HepG2 (cell line): ENCODE measurements around the gene DOCK9. TPM values are rescaled to one million over a fixed set of nuclear protein-coding genes. Genes with fewer than 3 reads are reported as not detected.

Experiments
- MXD4 ChIP-seq: IDR thresholded peaks from 2 replicates; pipeline ENCODE4 v1.6.1; 2016; ENCODE audit warnings: mild to moderate bottlenecking, missing biosample characterization, missing genetic modification reagents
- NFKBIZ ChIP-seq: IDR thresholded peaks from 2 replicates; pipeline ENCODE4 v1.6.1; 2018; ENCODE audit warnings: missing genetic modification reagents, missing compliant biosample characterization
- SMARCE1 ChIP-seq: fragments of 450-650 bp; IDR thresholded peaks from 2 replicates; pipeline ENCODE4 v1.6.1; 2017; ENCODE audit warnings: borderline replicate concordance
- polyA plus RNA-seq, 8 experiments: library from polyadenylated mRNA; depleted of rRNA in 3 of 8; stranded (reverse) in 7 of 8; unstranded in 1 of 8; fragments of >200 nt; fragmentation: Illumina TruSeq in 4 of 8; extraction: Trizol in 4 of 8; gene quantifications; 2 replicates each; pipeline versions ENCODE4 v1.2.1 to v1.2.3, GENCODE V29; 2011 to 2016; ENCODE audit warnings: low read depth in 4 of 8, missing spikeins in 1 of 8, mixed read lengths in 1 of 8; ENCODE audit not compliant: insufficient read depth in 1 of 8
- total RNA-seq, 5 experiments: library from RNA; depleted of rRNA; stranded (reverse); fragments of >200 nt; fragmentation: Illumina TruSeq; extraction: Trizol; gene quantifications; 2 replicates each; pipeline ENCODE4 v1.2.3, GENCODE V29; 2016; ENCODE audit warnings: low read depth in 1 of 5
- TF ChIP-seq, protein P1 (sequence below): sonication (generic); formaldehyde crosslinking; conservative IDR thresholded peaks from 2 replicates; pipeline ENCODE4 v1.8.0; 2022; ENCODE audit warnings: missing genetic modification reagents
- TF ChIP-seq, protein P2 (sequence below): sonication (generic); formaldehyde crosslinking; IDR thresholded peaks from 2 replicates; pipeline ENCODE4 v1.4.0; 2020; ENCODE audit warnings: missing genetic modification reagents, borderline replicate concordance

The DOCK9 gene
- total and polyA plus RNA-seq, 2 of the 13 experiments (the other 11 are each of a cell fraction or from before 2014, with no cell fraction given): 0.44 to 0.97 TPM

DNA sequence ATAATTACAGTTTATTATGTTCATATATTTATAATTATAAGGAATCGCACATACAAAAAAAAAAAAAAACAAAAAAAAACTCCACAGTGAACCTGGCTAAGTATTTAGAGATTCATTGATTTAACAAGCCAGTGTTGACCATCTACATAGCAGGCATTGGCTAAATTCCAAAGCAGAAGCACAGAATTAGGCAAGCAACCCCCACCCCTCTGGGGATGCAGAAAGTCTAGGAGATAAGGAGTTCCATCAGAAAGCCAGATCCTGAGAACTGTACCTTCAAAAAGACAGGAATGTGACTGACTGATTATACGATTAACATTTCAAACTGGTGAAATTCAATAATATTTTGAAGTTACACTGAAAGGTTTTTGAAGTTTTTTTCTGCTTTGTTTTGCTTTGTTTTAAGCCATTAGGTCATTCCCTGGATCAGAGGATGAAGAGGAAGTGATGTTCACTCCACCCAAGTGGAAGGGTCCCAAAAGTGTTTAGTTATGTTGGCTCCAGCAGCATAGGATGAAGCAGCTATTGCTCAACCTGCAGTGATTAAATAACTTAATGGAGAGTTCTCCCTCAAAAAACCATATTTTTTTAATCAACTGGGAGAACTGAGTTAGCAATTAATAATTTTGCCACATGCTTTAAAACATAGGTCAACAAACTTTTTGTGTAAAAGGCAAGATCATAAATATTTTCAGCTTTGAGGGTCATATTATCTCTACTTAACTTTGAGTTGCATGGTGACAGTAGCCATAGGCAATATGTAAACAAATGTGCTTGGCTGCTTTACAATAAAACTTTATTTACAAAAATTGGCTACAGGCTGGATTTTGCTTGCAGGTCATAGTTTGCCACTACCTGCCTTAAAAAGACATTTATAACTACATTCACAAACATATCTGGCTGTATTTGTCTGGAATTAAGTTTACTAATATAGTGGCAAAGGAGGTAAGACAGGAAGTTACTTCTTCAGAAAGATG is 49.6 kb downstream of the DOCK9 start (continued):
- TF ChIP-seq MXD4 (CRISPR knock-in tag) (no peak), NFKBIZ (CRISPR knock-in tag) (no peak), SMARCE1 (no peak)
- TF ChIP-seq, protein P1, sequence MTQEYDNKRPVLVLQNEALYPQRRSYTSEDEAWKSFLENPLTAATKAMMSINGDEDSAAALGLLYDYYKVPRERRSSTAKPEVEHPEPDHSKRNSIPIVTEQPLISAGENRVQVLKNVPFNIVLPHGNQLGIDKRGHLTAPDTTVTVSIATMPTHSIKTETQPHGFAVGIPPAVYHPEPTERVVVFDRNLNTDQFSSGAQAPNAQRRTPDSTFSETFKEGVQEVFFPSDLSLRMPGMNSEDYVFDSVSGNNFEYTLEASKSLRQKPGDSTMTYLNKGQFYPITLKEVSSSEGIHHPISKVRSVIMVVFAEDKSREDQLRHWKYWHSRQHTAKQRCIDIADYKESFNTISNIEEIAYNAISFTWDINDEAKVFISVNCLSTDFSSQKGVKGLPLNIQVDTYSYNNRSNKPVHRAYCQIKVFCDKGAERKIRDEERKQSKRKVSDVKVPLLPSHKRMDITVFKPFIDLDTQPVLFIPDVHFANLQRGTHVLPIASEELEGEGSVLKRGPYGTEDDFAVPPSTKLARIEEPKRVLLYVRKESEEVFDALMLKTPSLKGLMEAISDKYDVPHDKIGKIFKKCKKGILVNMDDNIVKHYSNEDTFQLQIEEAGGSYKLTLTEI: no peak
- TF ChIP-seq, protein P2, sequence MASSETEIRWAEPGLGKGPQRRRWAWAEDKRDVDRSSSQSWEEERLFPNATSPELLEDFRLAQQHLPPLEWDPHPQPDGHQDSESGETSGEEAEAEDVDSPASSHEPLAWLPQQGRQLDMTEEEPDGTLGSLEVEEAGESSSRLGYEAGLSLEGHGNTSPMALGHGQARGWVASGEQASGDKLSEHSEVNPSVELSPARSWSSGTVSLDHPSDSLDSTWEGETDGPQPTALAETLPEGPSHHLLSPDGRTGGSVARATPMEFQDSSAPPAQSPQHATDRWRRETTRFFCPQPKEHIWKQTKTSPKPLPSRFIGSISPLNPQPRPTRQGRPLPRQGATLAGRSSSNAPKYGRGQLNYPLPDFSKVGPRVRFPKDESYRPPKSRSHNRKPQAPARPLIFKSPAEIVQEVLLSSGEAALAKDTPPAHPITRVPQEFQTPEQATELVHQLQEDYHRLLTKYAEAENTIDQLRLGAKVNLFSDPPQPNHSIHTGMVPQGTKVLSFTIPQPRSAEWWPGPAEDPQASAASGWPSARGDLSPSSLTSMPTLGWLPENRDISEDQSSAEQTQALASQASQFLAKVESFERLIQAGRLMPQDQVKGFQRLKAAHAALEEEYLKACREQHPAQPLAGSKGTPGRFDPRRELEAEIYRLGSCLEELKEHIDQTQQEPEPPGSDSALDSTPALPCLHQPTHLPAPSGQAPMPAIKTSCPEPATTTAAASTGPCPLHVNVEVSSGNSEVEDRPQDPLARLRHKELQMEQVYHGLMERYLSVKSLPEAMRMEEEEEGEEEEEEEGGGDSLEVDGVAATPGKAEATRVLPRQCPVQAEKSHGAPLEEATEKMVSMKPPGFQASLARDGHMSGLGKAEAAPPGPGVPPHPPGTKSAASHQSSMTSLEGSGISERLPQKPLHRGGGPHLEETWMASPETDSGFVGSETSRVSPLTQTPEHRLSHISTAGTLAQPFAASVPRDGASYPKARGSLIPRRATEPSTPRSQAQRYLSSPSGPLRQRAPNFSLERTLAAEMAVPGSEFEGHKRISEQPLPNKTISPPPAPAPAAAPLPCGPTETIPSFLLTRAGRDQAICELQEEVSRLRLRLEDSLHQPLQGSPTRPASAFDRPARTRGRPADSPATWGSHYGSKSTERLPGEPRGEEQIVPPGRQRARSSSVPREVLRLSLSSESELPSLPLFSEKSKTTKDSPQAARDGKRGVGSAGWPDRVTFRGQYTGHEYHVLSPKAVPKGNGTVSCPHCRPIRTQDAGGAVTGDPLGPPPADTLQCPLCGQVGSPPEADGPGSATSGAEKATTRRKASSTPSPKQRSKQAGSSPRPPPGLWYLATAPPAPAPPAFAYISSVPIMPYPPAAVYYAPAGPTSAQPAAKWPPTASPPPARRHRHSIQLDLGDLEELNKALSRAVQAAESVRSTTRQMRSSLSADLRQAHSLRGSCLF: no peak
- TF ChIP-seq, all 625 proteins: peak for 0
